Stimulated activated naive CD8-positive, alpha-beta T cell treated with anti-CD3 and anti-CD28 coated beads, Interleukin-15, amount 100 ng/mL, for 72 hours (primary cell): ENCODE measurements around the gene HIBADH.

ENCODE experiments used
- ATAC-seq: fragments of 150-1000 bp; cut with Tn5 transposase; 2 replicates; pipeline ENCODE4 v1.10.0; 2021; ENCODE audit warnings: mild to moderate bottlenecking, moderate library complexity
- DNase-seq, 2 donors: peaks; one replicate each; pipeline ENCODE4 v3.0.0; 2021 to 2022
- H3K27ac Mint-ChIP-seq, 2 donors: one replicate each; pipeline ENCODE4 v1.8.0; 2022; ENCODE audit warnings: mild to moderate bottlenecking in 2 of 2, mixed read lengths in 2 of 2, moderate library complexity in 2 of 2
- H3K27me3 Mint-ChIP-seq: one replicate; pipeline ENCODE4 v1.8.0; 2022; ENCODE audit warnings: mixed read lengths
- H3K4me1 Mint-ChIP-seq: one replicate; pipeline ENCODE4 v1.8.0; 2022; ENCODE audit warnings: mild to moderate bottlenecking, mixed read lengths
- H3K4me3 Mint-ChIP-seq, 2 donors: one replicate each; pipeline ENCODE4 v1.8.0; 2022; ENCODE audit warnings: mild to moderate bottlenecking in 2 of 2, mixed read lengths in 2 of 2, moderate library complexity in 1 of 2
- H3K9me3 Mint-ChIP-seq, 2 donors: one replicate each; pipeline ENCODE4 v1.8.0; 2022; ENCODE audit warnings: mixed read lengths in 2 of 2

The HIBADH gene

DNA sequence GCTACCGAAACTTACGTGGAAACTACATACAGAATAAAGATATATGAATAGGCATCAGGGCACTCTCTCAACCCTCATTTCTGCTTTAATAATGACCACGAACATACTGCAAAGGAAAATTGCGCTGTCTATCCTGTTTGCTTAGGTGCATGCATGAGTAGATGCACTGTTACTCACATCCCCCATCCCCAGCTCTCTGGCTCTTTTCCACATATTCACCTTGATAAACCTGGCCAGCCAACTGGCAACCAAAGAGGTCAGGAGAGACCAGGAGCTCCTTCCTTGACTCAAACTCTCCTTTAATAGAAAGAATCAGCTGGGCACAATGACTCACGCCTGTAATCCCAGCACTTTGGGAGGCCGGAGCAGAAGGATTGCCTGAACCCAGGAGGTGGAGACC, 29.6 kb downstream of the HIBADH start:
- ATAC-seq (no peak), DNase-seq (no peak)
- Mint-ChIP-seq H3K27me3 (no peaks in the 10 kb centered on the region), H3K27ac (no peak overlapping the region), H3K9me3 (no peaks in the 10 kb centered on the region), H3K4me1 (peaks cover 17% of the 10 kb centered on the region), H3K4me3 (no peak overlapping the region)

DNA sequence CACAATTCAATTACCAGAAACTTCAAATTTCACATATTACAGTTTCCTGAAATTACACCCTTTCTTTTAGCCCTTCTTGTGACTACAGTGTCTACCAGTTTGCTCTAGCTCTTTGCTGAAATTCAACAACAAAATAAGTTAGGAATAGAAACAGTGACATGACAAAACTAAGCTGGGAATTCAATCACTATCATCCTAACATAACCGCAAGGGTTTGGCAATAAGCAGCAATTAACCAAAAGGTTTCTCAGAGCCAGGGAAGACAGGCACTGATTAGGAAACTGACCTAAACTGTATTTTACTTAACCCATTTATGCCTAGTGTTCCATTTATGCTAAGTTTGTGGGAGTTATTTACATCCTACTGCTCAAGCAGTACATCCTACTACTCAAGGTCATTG, 31.3 kb downstream of the HIBADH start:
- H3K4me1 Mint-ChIP-seq = peaks cover 11% of the 10 kb centered on the region

DNA sequence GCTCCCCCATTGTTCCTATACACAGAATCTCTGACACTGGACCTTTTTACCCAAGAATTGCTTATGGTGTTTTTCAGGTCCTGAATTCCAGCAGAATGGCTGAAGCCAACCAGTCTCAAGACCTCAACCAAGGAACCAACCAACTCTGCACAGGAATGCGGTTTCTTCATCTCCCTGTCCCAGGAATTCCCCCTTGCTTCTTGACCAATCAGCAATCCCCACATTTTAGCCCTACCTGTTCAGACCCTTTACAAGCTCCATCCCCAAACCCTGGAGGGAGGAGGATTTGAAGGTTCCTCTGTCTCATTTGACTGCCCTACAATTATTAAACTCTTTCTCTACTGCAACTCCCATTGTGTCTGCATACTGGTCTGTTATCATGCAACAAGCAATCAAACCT, 35.5 kb downstream of the HIBADH start:
- Mint-ChIP-seq H3K27me3 (no peaks in the 10 kb centered on the region), H3K9me3 (peaks cover 11 to 12% of the 10 kb centered on the region in 2 donors), H3K27ac (no peak overlapping the region), H3K4me1 (no peaks in the 10 kb centered on the region), H3K4me3 (no peak overlapping the region)
- DNase-seq (no peak), ATAC-seq (no peak)

More for the DNA sequence above, 31.3 kb downstream of the HIBADH start:
- Mint-ChIP-seq H3K4me3 (no peak overlapping the region), H3K27me3 (no peaks in the 10 kb centered on the region), H3K27ac (no peak overlapping the region), H3K9me3 (no peaks in the 10 kb centered on the region)
- DNase-seq (no peak), ATAC-seq (no peak)

DNA sequence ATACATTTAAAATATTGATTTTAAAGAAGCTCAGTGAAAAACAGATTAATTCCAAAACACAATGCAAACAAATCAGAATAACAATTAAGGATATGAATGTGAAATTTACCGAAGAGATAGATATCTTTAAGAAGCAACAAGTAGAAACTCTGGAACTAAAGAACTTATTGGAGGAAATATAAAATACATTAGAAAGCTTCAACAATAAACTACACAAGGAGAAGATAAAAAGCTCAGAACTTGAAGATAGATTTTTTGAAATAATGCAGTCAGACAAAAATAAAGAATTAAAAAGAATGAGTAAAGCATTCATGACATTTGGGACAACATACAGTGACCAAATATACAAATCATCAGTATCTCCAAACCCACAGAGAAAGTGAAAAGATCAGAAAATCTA, 43.2 kb downstream of the HIBADH start:
- H3K4me3 Mint-ChIP-seq = no peak overlapping the region
- DNase-seq (no peak), ATAC-seq (no peak)
- peaks cover 26 to 45% of the 10 kb centered on the region in 2 donors for H3K9me3 Mint-ChIP-seq
- no peaks in the 10 kb centered on the region for H3K27me3 Mint-ChIP-seq
- no peaks in the 10 kb centered on the region for H3K4me1 Mint-ChIP-seq
- H3K27ac Mint-ChIP-seq = no peak overlapping the region

DNA sequence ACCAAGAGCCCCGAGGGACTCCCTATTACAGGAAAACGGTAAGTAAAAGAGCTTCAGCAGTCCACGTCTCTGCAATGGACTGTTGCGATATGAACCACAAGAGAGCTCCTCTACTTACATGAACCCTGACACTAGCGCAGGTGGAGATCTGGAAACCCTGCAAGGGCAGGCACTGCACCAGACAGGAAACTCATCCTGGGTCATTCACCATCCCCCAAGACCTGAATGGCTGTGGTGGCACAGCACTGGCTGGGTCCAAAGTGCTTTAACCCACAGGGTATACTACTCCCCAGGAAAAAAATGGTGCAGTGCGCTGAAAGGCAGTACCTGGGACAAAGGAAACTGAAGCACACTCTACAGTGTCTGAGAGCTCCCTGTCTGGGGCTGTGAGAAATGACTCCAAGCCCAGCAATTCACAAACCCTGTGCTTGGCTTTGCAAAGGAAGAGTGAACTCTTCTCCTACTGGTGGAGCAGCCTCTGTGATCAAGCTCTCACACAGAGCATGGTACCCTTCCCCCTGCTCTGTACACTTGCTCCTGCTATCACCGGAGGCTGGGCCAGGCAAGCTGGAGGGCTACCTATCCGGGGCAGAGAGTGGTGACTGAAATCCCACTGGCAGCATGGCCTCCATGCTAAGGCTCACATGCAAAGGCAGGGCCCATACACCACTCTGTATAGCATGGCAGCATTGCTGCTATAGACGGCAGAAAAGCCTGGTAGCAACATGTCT, 44.9 kb downstream of the HIBADH start:
- H3K27ac Mint-ChIP-seq = no peak overlapping the region
- ATAC-seq (no peak), DNase-seq (no peak)
- no peaks in the 10 kb centered on the region for H3K27me3 Mint-ChIP-seq
- peaks cover 19 to 42% of the 10 kb centered on the region in 2 donors for H3K9me3 Mint-ChIP-seq
- no peaks in the 10 kb centered on the region for H3K4me1 Mint-ChIP-seq
- H3K4me3 Mint-ChIP-seq = no peak overlapping the region

DNA sequence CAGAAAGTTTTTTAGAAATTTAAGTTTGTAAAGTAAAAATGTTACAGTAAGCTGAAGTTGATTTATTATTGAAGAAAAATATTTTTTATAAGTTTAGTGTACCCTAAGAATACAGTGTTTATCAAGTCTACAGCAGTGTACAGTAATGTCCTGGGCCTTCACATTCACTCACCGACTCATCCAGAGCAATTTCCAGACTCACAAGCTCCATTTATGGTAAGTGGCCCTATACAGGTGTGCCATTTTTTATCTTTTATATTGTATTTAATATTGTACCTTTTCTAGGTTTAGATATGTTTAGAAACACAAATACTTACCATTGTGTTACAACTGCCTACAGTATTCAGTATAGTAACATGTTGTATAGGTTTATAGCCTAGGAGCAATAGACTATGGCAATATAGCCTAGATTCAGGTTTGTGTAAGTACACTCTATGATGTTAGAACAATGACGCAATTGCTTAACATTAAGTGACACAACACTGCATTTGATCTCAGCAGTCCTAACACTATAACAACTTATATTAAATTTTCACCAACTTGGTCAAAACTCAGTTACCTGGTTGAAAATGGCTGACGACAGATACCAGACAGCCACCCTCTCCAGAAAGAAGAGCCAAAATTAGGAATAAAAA, 45.7 kb downstream of the HIBADH start:
- Mint-ChIP-seq H3K9me3 (peaks cover 13 to 34% of the 10 kb centered on the region in 2 donors), H3K4me1 (no peaks in the 10 kb centered on the region), H3K27ac (no peak overlapping the region), H3K4me3 (no peak overlapping the region), H3K27me3 (no peaks in the 10 kb centered on the region)
- DNase-seq (no peak), ATAC-seq (no peak)

DNA sequence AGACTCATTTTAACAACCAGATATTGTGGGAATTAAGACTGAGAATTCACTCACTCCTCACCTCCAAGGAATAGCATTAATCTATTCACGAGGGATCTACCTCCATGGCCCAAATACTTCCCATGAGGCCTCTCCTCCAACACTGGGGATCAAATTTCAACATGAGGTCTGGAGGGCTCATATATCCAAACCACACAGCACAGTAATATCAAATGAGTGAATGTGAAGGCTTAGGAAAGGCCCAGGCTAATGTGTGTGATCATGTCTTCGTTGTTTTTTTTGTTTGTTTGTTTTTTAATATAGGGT, 46.5 kb downstream of the HIBADH start:
- H3K4me1 Mint-ChIP-seq = no peaks in the 10 kb centered on the region
- H3K27me3 Mint-ChIP-seq = no peaks in the 10 kb centered on the region
- H3K4me3 Mint-ChIP-seq = no peak overlapping the region
- ATAC-seq = no peak
- no peak for DNase-seq
- no peak overlapping the region for H3K27ac Mint-ChIP-seq
- H3K9me3 Mint-ChIP-seq = peaks cover 13 to 33% of the 10 kb centered on the region in 2 donors

DNA sequence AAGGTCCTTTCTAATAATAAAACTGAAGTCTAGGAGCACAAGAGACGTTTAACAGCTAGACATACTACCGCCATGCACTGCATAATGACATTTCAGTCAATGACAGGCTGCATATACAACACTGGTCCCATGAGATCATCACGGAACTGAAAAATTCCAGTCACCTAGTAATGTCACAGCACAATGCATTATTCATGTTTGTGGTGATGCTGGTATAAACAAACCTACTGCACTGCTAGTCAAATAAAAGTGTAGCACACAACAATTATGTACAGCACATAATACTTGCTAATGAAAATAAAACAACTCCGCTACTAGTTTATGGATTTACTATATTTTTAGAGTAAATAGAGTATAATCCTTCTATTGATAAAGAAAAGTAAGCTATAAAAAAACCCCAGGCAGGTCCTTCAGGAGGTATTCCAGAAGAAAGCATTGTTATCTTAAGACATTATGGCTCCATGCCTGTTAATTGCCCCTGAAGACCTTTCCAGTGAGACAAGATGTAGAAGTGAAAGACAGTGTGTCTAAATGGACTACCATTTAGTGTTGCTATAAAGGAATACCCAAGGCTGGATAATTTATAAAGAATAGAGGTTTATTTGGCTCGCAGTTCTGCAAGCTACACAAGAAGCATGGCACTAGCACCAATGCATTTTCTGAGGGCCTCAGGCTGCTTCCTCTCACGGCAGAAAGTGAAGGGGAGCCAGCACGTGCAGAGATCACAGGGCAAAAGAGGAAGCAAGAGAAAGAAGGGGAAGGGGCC, 47.1 kb downstream of the HIBADH start:
- Mint-ChIP-seq H3K4me1 (peaks cover under 1% of the 10 kb centered on the region), H3K27me3 (no peaks in the 10 kb centered on the region), H3K9me3 (peaks cover 9 to 28% of the 10 kb centered on the region in 2 donors), H3K4me3 (no peak overlapping the region), H3K27ac (no peak overlapping the region)
- no peak for ATAC-seq
- DNase-seq = no peak

DNA sequence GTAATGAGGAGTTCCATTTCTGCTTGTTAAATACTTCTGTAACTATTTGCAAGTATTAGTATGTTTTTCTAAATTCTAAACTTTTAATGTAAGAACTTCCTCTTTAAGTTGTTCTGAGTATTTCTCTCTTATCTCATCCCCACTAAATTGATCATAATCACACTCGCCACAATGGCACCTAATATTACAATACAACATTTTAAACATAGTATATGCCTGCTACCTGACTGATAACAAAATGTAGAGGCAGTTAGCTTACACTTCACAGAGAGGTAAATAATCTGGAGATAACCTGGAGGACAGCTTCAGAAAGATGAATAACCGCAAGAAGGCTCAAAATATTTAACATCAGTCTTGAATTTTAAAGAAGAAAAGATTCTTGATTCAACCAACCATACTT, 48.6 kb downstream of the HIBADH start:
- Mint-ChIP-seq H3K4me3 (no peak overlapping the region), H3K4me1 (peaks cover 5% of the 10 kb centered on the region), H3K27ac (no peak overlapping the region), H3K9me3 (peaks cover 0 to 13% of the 10 kb centered on the region in 2 donors), H3K27me3 (no peaks in the 10 kb centered on the region)
- no peak for ATAC-seq
- no peak for DNase-seq

DNA sequence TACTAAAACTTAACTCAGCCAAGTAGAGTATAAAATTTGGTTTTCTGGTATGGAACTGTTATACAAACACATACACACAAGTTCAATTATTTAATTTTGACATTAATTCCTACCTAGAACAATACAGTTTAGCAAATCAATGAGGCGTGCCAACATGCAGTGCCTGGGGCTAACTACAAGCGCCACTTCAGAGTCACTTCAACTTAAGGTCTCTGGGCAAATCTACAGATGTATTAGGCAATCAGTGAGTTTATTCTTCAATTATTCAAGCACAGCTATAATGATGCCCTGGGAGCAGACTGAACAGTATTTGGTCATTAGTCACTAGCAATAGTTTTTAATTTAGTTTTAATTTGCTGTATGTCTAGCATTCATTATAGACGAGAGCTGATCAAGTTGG, 51.6 kb downstream of the HIBADH start:
- H3K9me3 Mint-ChIP-seq = no peaks in the 10 kb centered on the region

DNA sequence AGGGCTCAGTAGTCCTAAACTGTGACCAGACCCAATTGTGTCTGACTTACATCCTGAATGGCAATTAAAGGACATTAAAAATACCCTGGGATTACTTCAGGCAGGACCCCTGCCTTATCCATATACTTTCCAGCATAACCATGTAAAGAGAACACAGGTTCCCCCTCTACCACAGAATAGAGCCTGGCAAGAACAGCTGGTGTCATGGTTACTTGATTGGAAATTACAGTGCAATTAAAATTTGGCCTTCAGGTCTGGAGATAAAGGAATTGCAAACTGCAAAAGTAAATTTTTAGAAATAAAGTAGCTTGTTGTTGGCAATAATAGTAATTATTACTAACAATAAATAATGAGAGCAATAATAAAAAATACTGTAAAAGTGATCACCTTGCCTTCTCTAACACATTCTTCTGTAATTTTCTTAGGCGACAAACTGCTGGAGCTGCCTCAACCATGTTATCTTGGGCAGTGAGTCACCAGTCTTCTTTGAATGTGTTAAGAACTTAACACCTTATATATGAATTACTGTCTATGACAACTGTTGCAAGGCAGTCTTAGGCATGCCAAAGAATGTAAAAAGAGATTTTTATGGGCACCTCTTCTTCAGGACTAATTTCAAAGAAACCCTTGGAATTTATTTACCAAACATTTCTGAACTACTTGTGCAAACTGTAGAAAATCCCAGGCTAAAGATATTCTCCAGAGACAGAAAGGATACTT, 53.7 kb downstream of the HIBADH start:
- DNase-seq (no peak), ATAC-seq (no peak)
- Mint-ChIP-seq H3K4me3 (no peak overlapping the region), H3K27ac (no peak overlapping the region), H3K4me1 (peaks cover 5% of the 10 kb centered on the region), H3K9me3 (no peaks in the 10 kb centered on the region), H3K27me3 (no peaks in the 10 kb centered on the region)

More for the DNA sequence above, 51.6 kb downstream of the HIBADH start:
- DNase-seq (no peak), ATAC-seq (no peak)
- no peak overlapping the region for H3K27ac Mint-ChIP-seq
- no peak overlapping the region for H3K4me3 Mint-ChIP-seq
- peaks cover 5% of the 10 kb centered on the region for H3K4me1 Mint-ChIP-seq
- H3K27me3 Mint-ChIP-seq = no peaks in the 10 kb centered on the region

DNA sequence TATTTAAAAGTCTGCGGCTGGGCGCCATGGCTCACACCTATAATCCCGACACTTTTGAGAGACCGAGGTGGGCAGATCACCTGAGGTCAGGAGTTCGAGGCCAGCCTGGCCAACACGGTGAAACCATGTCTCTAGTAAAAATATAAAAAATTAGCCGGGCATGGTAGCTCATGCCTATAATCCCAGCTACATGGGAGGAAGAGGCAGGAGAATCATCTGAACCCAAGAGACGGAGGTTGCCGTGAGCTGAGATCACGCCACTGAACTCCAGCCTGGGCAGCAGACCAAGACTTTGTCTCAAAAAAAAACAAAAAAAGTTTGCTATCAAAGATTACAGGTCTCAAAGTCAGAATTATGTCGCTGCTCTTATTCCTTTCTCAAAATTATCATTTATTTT, 55.5 kb downstream of the HIBADH start:
- ATAC-seq = no peak
- Mint-ChIP-seq H3K4me3 (no peak overlapping the region), H3K27me3 (no peaks in the 10 kb centered on the region), H3K27ac (no peak overlapping the region), H3K4me1 (peaks cover 5% of the 10 kb centered on the region), H3K9me3 (no peaks in the 10 kb centered on the region)
- DNase-seq = no peak

DNA sequence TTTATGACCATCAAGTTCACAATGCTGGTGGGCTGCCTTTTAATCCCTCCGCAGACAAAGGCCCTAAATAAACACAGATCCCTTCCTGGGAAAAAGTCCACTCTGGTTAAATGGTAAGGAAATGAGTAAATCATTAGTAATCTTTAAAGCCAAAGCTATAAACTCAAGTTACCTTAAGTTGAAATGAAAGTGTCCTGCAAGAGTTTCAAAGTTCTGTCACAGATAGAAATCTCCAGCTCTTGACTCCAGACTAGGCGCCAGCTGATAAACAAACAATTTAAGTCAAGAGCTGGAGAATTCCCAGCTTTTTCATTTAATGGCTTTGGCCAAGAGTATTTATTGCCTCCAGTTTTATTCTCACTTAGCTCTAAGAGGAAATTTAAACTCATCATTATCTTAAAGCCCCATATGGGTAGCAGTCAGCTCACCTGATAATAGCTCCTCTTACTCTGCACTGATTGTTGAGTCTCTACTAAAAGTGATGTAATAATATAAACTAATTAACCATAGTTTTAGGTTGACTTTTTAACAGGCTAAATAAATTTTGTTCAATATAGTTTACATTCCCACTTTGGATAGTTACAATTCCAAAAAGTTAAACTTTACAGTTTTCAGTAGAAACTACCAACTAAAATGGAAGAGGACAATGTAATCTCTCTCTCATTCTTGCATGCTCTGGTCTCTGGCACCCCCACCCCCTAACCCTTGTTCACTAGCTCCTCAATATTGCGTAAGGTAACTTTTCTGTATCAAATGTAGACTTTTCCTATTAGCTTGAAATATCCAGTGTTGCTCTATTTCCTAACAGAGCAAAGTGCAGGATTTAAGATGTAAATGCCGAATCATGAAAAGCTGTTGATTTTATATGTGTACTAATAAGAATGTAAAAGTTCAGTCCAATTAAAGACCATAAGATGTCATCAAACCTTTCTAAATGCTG, 56.1 kb downstream of the HIBADH start:
- Mint-ChIP-seq H3K4me1 (peaks cover 5% of the 10 kb centered on the region), H3K27ac (no peak overlapping the region), H3K9me3 (no peaks in the 10 kb centered on the region), H3K27me3 (no peaks in the 10 kb centered on the region), H3K4me3 (no peak overlapping the region)
- ATAC-seq (no peak), DNase-seq (no peak)

DNA sequence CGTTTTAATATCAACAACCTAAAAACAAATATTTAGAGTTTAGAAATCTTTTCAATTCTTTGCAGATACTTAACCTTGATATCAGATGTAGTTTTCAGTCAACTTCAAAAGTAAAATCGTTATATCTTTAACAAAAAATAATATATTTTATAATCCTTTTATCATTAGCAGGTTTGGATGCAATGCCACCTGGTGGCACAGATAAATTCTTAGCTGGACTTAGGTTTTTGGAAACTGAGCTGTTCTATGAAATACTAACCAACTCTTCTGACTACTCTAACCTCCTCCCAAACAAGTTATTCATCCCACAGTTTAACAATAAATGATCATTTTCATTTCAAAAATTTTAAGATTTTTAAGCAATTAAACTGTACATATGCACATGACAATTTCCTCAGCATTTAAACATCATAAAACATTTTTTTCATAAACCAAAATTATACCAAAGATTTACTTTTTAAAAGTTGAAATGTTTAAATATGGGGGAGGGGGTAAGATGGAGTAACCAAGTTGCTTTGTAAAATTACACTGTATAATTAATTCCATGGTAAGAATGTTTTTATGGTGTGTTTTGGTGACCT, 56.9 kb downstream of the HIBADH start:
- DNase-seq = no peak
- H3K4me3 Mint-ChIP-seq = no peak overlapping the region
- ATAC-seq = no peak
- no peak overlapping the region for H3K27ac Mint-ChIP-seq
- H3K9me3 Mint-ChIP-seq = no peaks in the 10 kb centered on the region
- H3K27me3 Mint-ChIP-seq = no peaks in the 10 kb centered on the region
- peaks cover 5% of the 10 kb centered on the region for H3K4me1 Mint-ChIP-seq

DNA sequence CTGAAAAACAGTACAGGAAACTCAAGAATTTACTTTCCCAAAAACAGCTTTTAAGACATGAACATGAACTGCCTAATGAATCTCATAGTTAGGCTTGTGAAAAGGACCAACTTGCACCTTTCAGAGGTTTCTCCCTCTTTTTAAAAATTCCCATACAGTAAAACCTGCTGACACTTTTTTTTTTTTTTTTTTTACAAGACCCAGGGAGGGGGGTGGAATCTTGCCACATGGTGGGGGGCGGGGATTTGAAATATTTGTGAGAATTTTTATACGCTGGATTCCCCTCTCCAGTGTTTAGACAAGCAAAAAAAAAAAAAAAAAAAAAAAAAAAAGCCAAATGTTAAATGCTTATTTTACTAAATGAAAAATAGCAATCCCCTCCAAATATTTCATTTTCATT, 57.4 kb downstream of the HIBADH start:
- DNase-seq = no peak
- no peak for ATAC-seq
- Mint-ChIP-seq H3K27me3 (no peaks in the 10 kb centered on the region), H3K4me3 (no peak overlapping the region), H3K9me3 (no peaks in the 10 kb centered on the region), H3K27ac (no peak overlapping the region), H3K4me1 (peaks cover 2% of the 10 kb centered on the region)
